ENCODE measurements around the gene CLDN6.

CLDN6 gene

DNA sequence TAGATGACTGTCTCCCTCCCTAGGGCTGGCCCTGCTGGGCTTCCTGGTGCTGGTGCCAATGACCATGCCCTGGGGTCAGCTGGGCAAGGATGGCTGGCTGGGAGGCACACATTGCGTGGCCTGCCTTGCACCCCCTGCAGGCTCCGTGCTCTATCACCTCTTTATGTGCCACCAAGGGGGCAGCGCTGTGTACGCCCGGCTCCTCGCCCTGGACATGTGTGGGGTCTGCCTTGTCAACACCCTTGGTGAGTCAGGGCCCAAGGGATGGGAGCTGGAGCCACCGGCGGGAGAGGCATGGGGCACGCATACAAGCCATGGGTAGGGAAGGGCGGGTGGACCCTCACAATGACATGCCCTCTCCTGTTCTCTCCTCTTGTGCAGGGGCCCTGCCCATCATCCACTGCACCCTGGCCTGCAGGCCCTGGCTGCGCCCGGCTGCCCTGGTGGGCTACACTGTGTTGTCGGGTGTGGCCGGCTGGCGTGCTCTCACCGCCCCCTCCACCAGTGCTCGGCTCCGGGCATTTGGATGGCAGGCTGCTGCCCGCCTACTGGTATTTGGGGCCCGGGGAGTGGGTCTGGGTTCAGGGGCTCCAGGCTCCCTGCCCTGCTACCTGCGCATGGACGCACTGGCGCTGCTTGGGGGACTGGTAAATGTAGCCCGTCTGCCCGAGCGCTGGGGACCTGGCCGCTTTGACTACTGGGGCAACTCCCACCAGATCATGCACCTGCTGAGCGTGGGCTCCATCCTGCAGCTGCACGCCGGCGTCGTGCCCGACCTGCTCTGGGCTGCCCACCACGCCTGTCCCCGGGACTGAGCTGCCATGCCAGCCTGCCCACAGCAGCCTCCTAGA, 46.6 kb downstream of the CLDN6 start:
- Histone ChIP-seq H3K4me1 (ENCODE audit: insufficient read depth, low read length, severe bottlenecking) (peaks cover 55% of the 10 kb centered on the region), H3K9me3 (ENCODE audit: low read length) (no peaks in the 10 kb centered on the region), H3F3A (ENCODE audit: insufficient read depth, low read length) (no peaks in the 10 kb centered on the region), H3K4me3 (ENCODE audit: low read depth, low read length, poor library complexity, severe bottlenecking) (peak overlapping the region; percentile 81), H2AFZ (ENCODE audit: low read length) (no peak overlapping the region), H3K9me2 (ENCODE audit: low read depth, low read length) (no peaks in the 10 kb centered on the region), H4K20me1 (ENCODE audit: insufficient read depth, low read length) (no peaks in the 10 kb centered on the region), H3K79me2 (ENCODE audit: insufficient read depth, low read length) (no peaks in the 10 kb centered on the region), H3K9ac (ENCODE audit: low read length) (peak overlapping the region; percentile 84; the same call in 1 of the 2 replicates), H3K4me2 (ENCODE audit: low read length) (peak overlapping the region; percentile 85), H3K27ac (ENCODE audit: low read depth, low read length, poor library complexity, severe bottlenecking) (peak overlapping the region; percentile 19), H3K36me3 (ENCODE audit: insufficient read depth, low read length) (peaks cover 58% of the 10 kb centered on the region), H3K27me3 (ENCODE audit: insufficient read depth, low read length) (no peaks in the 10 kb centered on the region)
- TF ChIP-seq EZH2 (IDR thresholded peaks at IDR 0.05; ENCODE audit: borderline replicate concordance, low read length) = no peak
- TF ChIP-seq, protein P1, sequence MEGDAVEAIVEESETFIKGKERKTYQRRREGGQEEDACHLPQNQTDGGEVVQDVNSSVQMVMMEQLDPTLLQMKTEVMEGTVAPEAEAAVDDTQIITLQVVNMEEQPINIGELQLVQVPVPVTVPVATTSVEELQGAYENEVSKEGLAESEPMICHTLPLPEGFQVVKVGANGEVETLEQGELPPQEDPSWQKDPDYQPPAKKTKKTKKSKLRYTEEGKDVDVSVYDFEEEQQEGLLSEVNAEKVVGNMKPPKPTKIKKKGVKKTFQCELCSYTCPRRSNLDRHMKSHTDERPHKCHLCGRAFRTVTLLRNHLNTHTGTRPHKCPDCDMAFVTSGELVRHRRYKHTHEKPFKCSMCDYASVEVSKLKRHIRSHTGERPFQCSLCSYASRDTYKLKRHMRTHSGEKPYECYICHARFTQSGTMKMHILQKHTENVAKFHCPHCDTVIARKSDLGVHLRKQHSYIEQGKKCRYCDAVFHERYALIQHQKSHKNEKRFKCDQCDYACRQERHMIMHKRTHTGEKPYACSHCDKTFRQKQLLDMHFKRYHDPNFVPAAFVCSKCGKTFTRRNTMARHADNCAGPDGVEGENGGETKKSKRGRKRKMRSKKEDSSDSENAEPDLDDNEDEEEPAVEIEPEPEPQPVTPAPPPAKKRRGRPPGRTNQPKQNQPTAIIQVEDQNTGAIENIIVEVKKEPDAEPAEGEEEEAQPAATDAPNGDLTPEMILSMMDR (IDR thresholded peaks at IDR 0.05; ENCODE audit: low read length) = peak; percentile 29; the same call in 1 of the 2 replicates

DNA sequence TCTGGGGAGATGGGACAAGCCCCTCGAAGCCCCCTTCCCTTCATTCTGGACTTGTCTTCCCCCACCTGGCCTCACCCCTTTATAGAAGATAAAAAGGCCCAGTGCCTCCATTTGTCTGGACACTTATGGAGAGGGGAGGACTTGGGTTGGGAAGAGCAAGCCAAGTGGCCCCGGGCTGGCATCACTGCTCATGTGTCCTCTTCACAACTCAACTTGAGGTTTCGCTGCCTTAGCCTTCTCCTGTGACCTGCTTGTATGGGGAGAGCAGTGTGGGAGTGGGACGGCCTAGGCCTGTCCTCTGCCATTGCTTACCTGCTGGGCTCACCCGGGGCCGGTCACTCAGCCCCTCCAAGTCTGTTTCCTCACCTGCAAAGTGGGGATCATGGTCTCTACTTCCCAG, 47.4 kb downstream of the CLDN6 start:
- no peak overlapping the region for H3K27ac ChIP-seq (ENCODE audit: low read depth, low read length, poor library complexity, severe bottlenecking)
- peak overlapping the region; percentile 84 for H3K9ac ChIP-seq (ENCODE audit: low read length)
- TF ChIP-seq EZH2 (IDR thresholded peaks at IDR 0.05; ENCODE audit: borderline replicate concordance, low read length) = no peak
- TF ChIP-seq, protein P1 (IDR thresholded peaks at IDR 0.05; ENCODE audit: low read length) = no peak
- H3K9me2 ChIP-seq (ENCODE audit: low read depth, low read length) = no peaks in the 10 kb centered on the region
- H3K4me3 ChIP-seq (ENCODE audit: low read depth, low read length, poor library complexity, severe bottlenecking) = peak overlapping the region; percentile 81
- no peaks in the 10 kb centered on the region for H3K27me3 ChIP-seq (ENCODE audit: insufficient read depth, low read length)
- peaks cover 60% of the 10 kb centered on the region for H3K4me1 ChIP-seq (ENCODE audit: insufficient read depth, low read length, severe bottlenecking)
- peaks cover 50% of the 10 kb centered on the region; the same call in 1 of the 2 replicates for H3K36me3 ChIP-seq (ENCODE audit: insufficient read depth, low read length)
- no peaks in the 10 kb centered on the region for H3K9me3 ChIP-seq (ENCODE audit: low read length)
- H4K20me1 ChIP-seq (ENCODE audit: insufficient read depth, low read length) = no peaks in the 10 kb centered on the region
- H3F3A ChIP-seq (ENCODE audit: insufficient read depth, low read length) = no peaks in the 10 kb centered on the region
- peak overlapping the region; percentile 85 for H3K4me2 ChIP-seq (ENCODE audit: low read length)
- no peak overlapping the region for H2AFZ ChIP-seq (ENCODE audit: low read length)
- no peaks in the 10 kb centered on the region for H3K79me2 ChIP-seq (ENCODE audit: insufficient read depth, low read length)

DNA sequence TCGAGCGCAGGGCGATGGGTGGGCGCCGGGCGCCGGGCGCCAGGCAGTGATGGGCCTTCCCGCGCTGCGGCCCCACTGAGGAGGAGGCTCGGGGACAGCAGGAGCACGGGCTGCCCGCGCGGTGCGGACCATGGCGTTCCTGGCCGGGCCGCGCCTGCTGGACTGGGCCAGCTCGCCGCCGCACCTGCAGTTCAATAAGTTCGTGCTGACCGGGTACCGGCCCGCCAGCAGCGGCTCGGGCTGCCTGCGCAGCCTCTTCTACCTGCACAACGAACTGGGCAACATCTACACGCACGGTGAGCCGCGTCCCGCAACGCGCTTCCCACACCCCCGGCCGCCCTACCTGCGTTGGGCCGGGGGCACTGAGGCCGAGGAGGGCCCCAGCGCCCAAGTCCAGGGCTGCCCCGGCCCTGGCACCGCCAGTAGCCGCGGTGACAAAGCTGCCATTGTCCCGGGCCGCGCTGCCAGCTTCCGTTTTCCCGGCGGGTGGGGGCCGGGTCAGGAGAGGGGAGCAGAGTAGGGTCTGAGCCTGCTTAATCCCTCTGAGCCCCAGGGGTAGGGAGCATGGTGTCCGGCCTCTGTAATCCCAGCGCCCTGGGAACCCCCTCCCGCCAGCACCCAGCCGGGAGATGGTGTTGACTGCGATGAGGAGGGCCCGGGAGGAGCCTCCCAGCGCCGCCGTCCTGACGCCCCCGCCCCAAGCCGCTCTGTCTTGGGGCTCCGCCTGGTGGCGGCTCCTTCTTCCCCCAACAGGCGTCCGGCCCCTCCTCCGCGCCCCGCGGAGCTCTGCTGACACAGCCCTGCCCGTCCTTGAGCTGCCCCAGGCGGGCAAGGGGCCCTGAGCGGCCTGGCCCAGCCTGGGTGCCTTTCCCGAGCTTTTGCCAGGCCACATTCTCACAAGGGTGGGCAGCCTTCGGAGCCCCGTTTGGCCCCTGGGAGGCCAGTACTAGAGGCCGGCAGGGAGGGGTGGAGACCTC, 48.1 kb downstream of the CLDN6 start:
- Histone ChIP-seq H4K20me1 (ENCODE audit: insufficient read depth, low read length) (no peaks in the 10 kb centered on the region), H3K4me1 (ENCODE audit: insufficient read depth, low read length, severe bottlenecking) (peaks cover 60% of the 10 kb centered on the region), H3K9me2 (ENCODE audit: low read depth, low read length) (no peaks in the 10 kb centered on the region), H2AFZ (ENCODE audit: low read length) (no peak overlapping the region), H3F3A (ENCODE audit: insufficient read depth, low read length) (no peaks in the 10 kb centered on the region), H3K79me2 (ENCODE audit: insufficient read depth, low read length) (no peaks in the 10 kb centered on the region), H3K9me3 (ENCODE audit: low read length) (no peaks in the 10 kb centered on the region), H3K9ac (ENCODE audit: low read length) (peak overlapping the region; percentile 84), H3K4me2 (ENCODE audit: low read length) (peak overlapping the region; percentile 85), H3K27me3 (ENCODE audit: insufficient read depth, low read length) (no peaks in the 10 kb centered on the region), H3K27ac (ENCODE audit: low read depth, low read length, poor library complexity, severe bottlenecking) (peak overlapping the region; percentile 34), H3K4me3 (ENCODE audit: low read depth, low read length, poor library complexity, severe bottlenecking) (peak overlapping the region; percentile 81), H3K36me3 (ENCODE audit: insufficient read depth, low read length) (peaks cover 43% of the 10 kb centered on the region; the same call in 1 of the 2 replicates)
- TF ChIP-seq EZH2 (IDR thresholded peaks at IDR 0.05; ENCODE audit: borderline replicate concordance, low read length) = no peak
- TF ChIP-seq, protein P1 (IDR thresholded peaks at IDR 0.05; ENCODE audit: low read length) = peak; percentile 57

All from OCI-LY1 (cell line).